ENCODE results near the gene FGD4. TPM values are rescaled to one million over a fixed set of nuclear protein-coding genes. Genes with fewer than 3 reads are reported as not detected.

The FGD4 gene
- total and polyA plus RNA-seq, 2 of the 4 experiments (the other 2 are of a cell fraction) = 2.1 to 8.8 TPM

DNA sequence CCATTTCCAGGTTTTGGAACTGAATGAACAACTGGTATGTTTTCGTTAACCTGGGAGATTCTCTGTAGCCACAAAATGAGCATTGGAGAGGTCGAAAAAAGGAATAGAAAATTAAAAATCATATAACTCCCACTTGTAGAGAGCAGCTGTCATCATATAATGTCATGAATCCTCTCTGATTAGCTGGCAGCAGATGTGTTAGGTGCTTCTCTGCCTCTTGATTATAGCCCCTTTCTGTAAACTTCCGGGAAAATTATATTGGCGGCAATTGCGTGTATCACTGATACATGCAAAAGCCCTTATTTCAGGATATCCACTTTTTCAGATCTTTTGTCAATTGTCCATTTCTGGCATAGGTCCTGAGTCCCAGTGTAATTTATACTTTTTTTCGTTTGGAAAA is 31.7 kb downstream of the FGD4 start:
- H2AFZ ChIP-seq (replicated peaks; ENCODE audit: low read length, poor library complexity) = no peak overlapping the region
- no peak for DNase-seq
- intact Hi-C loops (cut with micrococcal nuclease) = no loop called here
- ChIA-PET CTCF (interaction anchor here (0.6 kb wide), 1 partner anchor 1484 kb away, joined by 3 read pairs; no protein-coding TSS in a partner anchor), POLR2A (ENCODE audit: unreplicated experiment) (no interaction called here)
- peaks cover 7% of the 10 kb centered on the region for H3K9me3 ChIP-seq (ENCODE audit: control insufficient read depth, insufficient read depth, low read length)
- H2BK120ac ChIP-seq (ENCODE audit: low read depth, low read length) = no peak overlapping the region
- no peak overlapping the region for H4K8ac ChIP-seq (ENCODE audit: low read depth in 2 of 2, low read length in 2 of 2)
- no peak overlapping the region for H3K56ac ChIP-seq (ENCODE audit: extremely low read depth, insufficient read depth, low read length)
- no peaks in the 10 kb centered on the region for H3K36me3 ChIP-seq (ENCODE audit: control insufficient read depth, insufficient read depth, low read length)
- TF ChIP-seq SMC3 (IDR thresholded peaks at IDR 0.05; ENCODE audit: low read depth, low read length) (no peak), RAD21 (IDR thresholded peaks at IDR 0.05; ENCODE audit: low read length) (no peak), NFE2L2 (IDR thresholded peaks at IDR 0.05; ENCODE audit: low read depth, low read length) (no peak)
- H4K20me1 ChIP-seq (ENCODE audit: insufficient read depth, low read length) = no peaks in the 10 kb centered on the region; the same call in 1 of the 2 replicates
- H3K27me3 ChIP-seq (ENCODE audit: control insufficient read depth, insufficient read depth, low read length) = peaks cover 16% of the 10 kb centered on the region
- no peak overlapping the region for H3K23ac ChIP-seq (ENCODE audit: low read depth, low read length)
- no peak overlapping the region for H3K9ac ChIP-seq (ENCODE audit: low read depth, low read length)
- H3K79me1 ChIP-seq (ENCODE audit: low read depth in 1 of 2, low read length in 2 of 2) = no peaks in the 10 kb centered on the region
- no peaks in the 10 kb centered on the region for H3K9me1 ChIP-seq (ENCODE audit: insufficient read depth, low read length)
- no peak overlapping the region for H3K4me2 ChIP-seq (ENCODE audit: low read depth, low read length)
- H2AK9ac ChIP-seq (replicated peaks; ENCODE audit: low read depth, low read length, poor library complexity) = no peak overlapping the region
- no peak overlapping the region for H4K5ac ChIP-seq (ENCODE audit: low read depth, low read length)
- no peak overlapping the region for H2BK5ac ChIP-seq (ENCODE audit: low read depth, low read length, poor library complexity, severe bottlenecking)
- no CpG with 5 or more reads among the region's 6 CpGs for WGBS, 2 experiments (ENCODE audit: extremely low coverage in 2 of 2, insufficient read length in 1 of 2)
- BruUV-seq (replicated peaks) = no TSS peak
- no peak overlapping the region for H2BK20ac ChIP-seq (ENCODE audit: low read depth, low read length)
- no peak overlapping the region for H2BK15ac ChIP-seq (ENCODE audit: low read depth, low read length)
- in situ Hi-C loops (cut with MboI; ENCODE audit: low sequenced_read_pairs) = no loop called here
- no peak overlapping the region for H3K18ac ChIP-seq (ENCODE audit: low read depth, low read length)
- dilution Hi-C loops (cut with HindIII; ENCODE audit: low sequenced_read_pairs, unreplicated experiment) = no loop called here
- H3K4me1 ChIP-seq (ENCODE audit: control insufficient read depth, insufficient read depth, low read length) = peaks cover 2% of the 10 kb centered on the region; the same call in 1 of the 2 replicates
- no peak overlapping the region for H3K4ac ChIP-seq (ENCODE audit: low read depth, low read length)
- no peak overlapping the region for H3K4me3 ChIP-seq (ENCODE audit: insufficient read depth, low read depth, low read length)
- H3K27ac ChIP-seq (ENCODE audit: insufficient read depth, low read length) = no peak overlapping the region
- no peak overlapping the region for H2AK5ac ChIP-seq (ENCODE audit: low read depth, low read length)
- H3K14ac ChIP-seq (replicated peaks; ENCODE audit: low read depth, low read length) = no peak overlapping the region
- ATAC-seq (ENCODE audit: low read depth) = no peak
- no peak overlapping the region for H4K91ac ChIP-seq (ENCODE audit: insufficient read depth, low read depth, low read length)

Data from IMR-90 (cell line).